HS-5 (cell line): ENCODE data around the gene INO80.
"Not testable (repeated sequence)": the region's sequence is repeated elsewhere in the genome, so short reads cannot be mapped to it uniquely, and the experiment has no call there.

Experiments used
- DNase-seq: peaks from one replicate; pipeline ENCODE4 v3.0.0-alpha.2; 2012; ENCODE audit warnings: low read depth

INO80 gene, protein sequence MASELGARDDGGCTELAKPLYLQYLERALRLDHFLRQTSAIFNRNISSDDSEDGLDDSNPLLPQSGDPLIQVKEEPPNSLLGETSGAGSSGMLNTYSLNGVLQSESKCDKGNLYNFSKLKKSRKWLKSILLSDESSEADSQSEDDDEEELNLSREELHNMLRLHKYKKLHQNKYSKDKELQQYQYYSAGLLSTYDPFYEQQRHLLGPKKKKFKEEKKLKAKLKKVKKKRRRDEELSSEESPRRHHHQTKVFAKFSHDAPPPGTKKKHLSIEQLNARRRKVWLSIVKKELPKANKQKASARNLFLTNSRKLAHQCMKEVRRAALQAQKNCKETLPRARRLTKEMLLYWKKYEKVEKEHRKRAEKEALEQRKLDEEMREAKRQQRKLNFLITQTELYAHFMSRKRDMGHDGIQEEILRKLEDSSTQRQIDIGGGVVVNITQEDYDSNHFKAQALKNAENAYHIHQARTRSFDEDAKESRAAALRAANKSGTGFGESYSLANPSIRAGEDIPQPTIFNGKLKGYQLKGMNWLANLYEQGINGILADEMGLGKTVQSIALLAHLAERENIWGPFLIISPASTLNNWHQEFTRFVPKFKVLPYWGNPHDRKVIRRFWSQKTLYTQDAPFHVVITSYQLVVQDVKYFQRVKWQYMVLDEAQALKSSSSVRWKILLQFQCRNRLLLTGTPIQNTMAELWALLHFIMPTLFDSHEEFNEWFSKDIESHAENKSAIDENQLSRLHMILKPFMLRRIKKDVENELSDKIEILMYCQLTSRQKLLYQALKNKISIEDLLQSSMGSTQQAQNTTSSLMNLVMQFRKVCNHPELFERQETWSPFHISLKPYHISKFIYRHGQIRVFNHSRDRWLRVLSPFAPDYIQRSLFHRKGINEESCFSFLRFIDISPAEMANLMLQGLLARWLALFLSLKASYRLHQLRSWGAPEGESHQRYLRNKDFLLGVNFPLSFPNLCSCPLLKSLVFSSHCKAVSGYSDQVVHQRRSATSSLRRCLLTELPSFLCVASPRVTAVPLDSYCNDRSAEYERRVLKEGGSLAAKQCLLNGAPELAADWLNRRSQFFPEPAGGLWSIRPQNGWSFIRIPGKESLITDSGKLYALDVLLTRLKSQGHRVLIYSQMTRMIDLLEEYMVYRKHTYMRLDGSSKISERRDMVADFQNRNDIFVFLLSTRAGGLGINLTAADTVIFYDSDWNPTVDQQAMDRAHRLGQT (N-terminal part only)

DNA sequence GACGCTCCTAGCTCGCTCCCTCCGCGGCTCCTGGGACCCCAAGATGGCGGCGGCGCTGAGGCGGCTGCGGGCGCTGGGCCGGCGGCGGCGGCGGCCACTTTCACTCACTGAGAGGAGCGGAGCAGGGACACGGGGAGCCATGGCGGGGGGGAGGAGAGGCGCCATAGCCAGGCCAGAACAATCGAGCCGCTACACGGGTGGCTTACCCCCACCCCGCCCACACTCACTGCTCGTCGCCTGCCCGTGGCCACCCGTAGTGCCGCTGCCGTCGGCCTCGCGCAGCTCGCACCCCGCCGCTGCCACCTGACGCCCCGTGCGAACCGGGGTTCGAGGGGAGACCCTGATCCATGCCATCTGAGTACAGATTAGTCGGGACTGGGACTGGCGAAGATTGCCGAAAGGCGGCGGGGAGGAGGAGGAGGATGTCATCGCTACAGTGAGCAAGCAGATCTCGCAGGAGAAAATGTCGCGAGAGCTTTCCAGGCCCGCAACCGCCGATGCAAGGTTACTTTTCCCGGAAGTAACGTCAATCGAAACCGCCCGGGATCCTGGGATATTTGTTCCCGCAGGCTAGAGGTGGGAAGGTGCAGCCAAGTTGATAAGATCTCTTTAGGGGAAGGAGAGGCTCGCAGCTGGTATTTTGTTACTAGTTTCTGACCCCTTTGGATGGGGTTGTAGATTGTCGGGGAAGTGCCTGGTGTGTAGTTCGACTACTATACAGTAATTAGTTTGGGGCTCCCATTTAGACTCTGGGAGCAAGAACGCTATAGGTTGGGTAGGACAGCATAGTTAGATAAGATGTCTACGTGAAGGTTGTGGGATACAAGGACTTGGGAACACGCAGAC is at the start of gene INO80:
Gene INO80 (minus strand): TSS at position 165 of the 846 bp plus-strand sequence. CDS start 19,970 bp downstream, outside the sequence.
- peak; percentile 96 for DNase-seq

DNA sequence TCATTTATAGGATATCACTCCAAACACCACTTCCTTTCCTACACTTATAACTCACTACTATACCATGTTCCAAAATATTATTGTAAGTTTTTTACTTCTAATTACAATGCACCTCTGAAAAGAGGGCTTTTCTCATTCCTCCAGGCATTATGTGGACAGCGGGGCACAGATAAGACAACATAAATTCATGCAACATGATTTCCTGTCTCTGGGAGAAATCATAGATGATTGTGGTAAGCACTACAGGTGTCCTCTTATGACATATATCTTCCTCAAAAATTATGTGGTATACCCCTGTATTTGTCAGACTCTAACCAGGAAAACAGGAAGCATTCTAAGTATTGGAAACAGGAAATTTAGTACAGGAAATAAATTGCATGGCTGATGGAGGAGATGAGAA is 45.7 kb upstream of the INO80 start:
- DNase-seq, result no peak

DNA sequence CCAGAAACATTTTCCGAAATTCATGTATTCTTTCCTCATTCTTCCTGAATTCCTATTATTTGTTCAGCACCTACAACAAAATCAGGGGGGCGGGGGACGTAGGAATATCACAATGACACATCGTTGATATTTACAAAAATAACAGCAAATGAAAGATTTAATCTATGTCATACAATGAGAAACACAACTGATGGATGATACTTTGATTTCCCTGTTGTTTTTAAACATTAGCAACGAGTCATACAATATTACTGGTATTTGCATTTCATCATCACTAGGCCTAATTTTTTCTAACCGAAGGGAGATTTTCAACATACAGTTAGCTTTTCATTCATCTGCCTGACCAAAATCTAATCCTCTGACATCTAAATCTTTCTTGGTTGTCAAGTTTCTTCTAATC is 45.3 kb upstream of the INO80 start:
- no peak for DNase-seq

DNA sequence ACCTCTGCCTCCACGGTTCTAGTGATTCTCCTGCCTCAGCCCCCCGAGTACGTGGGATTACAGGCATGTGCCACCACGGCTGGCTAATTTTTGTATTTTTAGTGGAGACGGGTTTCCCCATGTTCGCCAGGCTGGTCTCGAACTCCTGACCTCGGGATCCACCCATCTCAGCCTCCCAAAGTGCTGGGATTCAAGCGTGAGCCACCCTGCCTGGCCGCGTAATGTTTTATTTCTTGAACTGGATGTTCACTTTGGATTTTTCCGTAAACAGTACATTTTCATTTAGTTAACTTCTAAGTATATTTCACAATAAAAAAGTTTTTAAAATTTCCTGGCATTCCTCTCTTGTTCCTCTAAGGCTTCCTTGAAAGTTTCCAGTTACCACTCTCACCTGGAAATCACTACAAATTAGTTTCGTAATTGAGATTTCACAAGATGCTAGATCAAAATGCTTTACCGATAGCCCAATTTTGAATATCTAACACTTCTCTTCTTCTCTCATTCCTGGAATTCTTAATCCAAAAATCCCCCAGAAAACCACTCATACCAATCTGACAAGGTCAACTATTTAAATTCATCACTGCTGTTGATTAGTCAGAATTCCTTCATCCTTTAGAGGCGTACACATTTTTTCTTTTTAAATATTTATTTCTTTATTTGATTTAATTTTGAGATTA is 44.7 kb upstream of the INO80 start:
- peak; percentile 46 for DNase-seq

- no peak for DNase-seq
Measured at GRCh38 chr15:41154412-41154811, 38.3 kb upstream of the INO80 start.

DNA sequence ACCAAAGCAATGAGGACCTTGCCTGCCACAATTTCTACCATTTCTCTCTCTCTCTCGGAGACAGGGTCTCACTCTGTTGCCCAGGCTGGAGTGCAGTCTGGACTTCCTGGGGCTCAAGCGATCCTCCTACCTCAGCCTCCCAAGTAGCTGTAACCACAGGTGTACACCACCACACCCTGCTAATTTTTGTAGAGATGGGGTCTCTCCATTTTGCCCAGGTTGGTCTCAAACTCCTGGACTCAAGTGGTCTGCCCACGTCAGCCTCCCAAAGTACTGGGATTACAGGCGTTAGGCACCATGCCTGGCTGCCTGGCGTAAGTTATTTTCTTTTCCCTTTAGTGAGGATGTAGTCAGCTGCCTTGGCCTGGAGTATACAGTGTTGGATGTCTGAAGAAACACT is 37.7 kb upstream of the INO80 start:
- no peak for DNase-seq

DNA sequence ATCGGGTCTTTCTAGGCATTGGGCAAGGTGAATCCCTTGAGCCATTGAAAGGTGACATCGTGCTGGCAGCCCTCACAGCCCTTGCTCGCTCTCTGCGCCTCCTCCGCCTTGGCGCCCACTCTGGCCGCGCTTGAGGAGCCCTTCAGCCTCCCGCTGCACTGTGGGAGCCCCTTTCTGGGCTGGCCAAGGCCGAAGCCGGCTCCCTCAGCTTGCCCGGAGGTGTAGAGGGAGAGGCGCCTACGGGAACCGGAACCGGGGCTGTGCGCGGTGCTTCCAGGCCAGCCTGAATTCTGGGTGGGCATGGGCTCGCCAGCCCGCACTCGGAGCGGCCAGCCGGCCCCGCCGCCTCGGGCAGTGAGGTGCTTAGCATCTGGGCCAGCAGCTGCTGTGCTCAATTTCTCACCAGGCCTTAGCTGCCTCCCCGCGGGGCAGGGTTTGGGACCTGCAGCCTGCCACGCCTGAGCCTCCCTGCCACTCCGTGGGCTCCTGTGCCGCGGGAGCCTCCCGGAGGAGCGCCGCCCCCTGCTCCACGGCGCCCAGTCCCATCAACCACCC is 35.4 kb upstream of the INO80 start:
- no peak for DNase-seq

DNA sequence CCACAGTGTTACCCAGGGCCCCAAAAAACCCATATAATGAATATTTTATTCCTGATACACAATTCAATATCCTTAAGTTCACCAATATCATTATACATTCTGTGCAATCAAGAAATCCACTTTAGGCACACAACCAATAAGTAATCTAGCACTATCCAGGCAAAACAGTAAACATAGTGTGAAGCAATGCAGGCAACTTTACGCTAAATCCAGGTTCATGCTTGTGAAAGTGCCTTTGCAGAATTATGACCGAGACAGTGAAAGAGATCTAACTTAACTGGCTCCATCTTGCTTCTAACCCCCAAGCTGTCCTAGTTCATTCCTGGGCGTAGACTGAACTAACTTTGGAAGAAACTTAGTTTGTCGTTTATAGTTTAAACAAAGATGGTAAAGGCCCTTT is 34.2 kb upstream of the INO80 start:
- DNase-seq, result no peak

DNA sequence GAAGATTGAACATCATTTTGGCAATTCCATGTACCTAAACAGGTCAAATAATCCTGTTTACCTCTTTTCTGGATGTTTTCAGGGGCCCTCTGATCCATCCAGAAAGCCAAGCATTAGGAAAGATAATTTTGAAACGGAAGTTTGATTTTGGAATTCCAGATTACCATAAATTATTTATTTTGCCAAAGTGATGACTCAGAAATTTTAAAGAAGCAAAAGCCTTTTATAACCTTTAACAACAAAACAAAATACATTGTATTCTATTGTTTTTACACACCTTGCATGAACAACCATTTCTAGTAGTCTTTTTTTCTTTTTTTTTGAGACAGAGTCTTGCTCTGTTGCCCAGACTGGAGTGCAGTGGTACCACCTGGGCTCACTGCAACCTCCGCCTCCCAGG is 32.0 kb upstream of the INO80 start:
- no peak for DNase-seq

DNA sequence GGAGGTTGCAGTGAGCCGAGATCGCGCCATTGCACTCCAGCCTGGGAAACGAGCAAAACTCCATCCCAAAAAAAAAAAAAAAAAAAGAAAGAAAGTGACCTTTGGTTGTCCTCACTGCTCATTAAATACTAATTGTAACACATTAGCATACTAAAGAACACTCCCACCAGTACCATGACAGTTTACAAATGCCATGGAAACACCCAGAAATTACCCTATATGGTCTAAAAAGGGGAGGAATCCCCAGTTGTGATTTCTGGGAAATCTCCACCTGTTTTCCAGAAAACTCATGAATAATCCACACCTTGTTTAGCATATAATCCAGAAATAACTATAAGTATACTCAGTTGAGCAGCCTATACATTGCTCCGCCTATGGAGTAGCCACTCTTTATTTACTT is 23.5 kb upstream of the INO80 start:
- DNase-seq, result no peak

- DNase-seq, result not testable (repeated sequence)
Measured at GRCh38 chr15:41139112-41139511, 23.0 kb upstream of the INO80 start.

- DNase-seq, result not testable (repeated sequence)
Measured at GRCh38 chr15:41135580-41135979, 19.5 kb upstream of the INO80 start.

GRCh38 chr15:41133454-41133853 is 17.4 kb upstream of the INO80 start:
- no peak for DNase-seq

- not testable (repeated sequence) for DNase-seq
Measured at GRCh38 chr15:41132094-41132493, 16.0 kb upstream of the INO80 start.

DNA sequence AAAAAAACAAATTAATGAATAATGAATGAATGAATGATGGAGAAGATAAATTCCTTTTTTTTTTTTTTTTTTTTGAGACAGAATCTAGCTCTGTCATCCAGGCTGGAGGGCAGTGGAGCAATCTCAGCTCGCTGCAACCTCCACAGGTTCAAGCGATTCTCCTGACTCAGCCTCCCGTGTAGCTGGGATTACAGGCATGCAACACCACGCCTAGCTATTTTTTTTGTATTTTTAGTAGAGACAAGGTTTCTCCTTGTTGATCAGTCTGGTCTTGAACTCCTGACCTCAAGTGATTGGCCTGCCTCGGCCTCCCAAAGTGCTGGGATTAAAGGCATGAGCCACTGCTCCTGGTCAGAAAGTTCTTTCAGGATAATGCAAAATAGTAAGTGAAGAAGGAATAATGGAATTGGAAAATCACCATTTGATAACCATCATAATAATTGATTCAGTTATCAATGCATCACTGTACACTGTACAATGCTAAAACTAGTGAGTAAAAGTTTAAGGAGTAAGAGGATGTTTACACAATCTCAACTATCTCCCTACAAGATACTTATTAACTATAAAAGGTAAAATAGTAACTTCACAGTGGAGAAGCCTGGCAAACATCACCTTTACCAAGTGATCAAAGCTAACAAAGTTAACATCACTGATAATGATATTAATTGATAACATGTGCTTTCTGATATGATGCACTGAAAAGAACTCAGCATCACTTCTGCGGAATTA is 12.3 kb upstream of the INO80 start:
- no peak for DNase-seq

DNA sequence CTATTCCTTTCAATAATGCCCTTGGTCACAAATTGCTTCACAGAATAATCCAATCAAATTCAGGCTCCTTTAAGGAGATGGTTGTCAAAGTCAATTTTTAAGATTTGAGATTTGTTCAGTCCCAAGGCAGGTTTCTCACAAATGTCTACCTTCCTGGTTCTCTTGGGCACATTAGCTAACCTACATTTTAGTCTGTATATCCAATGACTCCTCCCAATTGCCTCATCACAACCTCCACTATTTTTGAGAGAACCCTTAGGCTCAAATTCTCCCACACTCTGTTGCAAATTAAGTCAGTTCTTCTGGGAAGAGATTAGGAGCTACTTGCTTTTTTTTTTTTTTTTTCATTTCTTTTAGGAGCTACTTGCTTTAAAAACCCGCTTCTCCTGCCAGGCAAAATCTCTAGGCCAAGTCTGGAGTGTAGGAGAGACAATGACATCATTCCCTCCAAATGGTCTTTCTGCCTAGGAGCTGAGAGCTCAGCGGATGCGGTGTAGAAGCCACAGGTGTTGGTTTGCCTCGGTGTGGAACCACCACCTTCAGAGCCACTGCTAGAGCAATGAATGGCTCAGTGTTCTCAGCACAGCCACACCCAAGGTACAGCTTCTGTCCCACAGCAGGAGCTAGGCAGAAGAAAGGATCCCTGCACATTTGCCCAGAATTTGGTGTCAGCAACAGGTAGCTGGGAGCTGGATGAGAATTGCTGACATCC is 10.0 kb upstream of the INO80 start:
- DNase-seq, result no peak

DNA sequence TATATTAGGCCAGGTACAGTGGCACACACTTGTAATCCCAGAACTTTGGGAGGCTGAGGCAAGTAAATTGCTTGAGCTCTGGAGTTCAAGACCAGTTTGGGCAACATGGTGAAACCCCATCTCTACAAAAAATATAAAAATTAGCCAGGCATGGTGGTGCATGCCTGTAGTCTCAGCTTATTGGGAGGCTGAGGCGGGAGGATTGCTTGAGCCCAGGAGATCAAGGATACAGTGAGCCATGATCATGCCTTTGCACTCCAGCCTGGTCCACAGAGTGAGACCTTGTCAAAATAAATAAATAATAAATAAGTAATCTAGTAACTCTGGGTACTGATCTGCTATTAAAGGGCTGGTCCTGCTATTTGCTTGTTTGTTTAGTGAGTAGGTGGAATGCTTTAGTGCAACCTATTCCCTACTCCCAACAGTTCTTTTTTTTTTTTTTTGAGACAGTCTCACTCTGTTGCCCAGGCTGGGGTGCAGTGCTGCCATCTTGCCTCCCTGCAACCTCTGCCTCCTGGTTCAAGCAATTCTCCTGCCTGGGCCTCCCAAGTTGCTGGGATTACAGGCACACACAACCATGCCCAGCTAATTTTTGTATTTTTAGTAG is 9.1 kb upstream of the INO80 start:
- DNase-seq, result no peak

DNA sequence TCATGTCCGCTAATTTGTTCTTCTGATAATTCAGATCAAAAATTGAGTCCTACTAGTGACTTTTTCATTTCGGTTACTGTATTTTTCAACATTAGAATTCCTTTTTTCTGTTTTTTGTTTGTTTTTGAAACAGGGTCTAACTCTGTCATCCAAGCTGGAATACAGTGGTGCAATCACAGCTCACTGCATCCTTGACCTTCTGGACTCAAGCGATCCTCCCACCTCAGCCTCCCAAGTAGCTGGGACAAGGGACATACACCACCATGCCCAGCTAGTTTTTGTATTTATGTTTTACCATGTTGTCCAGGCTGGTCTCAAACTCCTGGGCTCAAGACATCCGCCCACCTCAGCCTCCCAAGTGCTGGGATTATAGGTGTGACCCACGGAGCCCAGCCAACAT is 8.0 kb upstream of the INO80 start:
- DNase-seq, result no peak

DNA sequence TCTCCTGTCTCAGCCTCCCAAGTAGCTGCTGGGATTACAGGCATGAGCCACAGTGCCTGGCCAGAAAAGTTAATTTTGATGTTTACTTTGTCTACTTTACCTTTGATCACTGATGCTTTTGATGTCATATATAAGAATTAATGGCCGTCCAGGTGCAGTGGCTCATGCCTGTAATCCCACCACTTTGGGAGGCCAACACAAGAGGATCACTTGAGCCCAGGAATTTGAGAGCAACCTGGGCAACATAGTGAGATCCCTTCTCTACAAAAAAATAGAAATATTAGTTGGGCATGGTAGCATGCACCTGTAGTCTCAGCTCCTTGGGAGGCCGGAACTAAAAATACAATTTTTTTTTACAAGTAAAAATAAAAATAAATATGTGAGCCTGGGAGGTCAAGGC is 6.8 kb upstream of the INO80 start:
- no peak for DNase-seq
